ENCODE data around the gene STBD1.
A peak's percentile ranks its signal among the peaks of the same experiment; 100 is the strongest.
"Not testable (repeated sequence)": the region's sequence is repeated elsewhere in the genome, so short reads cannot be mapped to it uniquely, and the experiment has no call there.

The STBD1 gene

GRCh38 chr4:76334885-76335284 lies 28.4 kb downstream of the STBD1 start:
- no peak for DNase-seq

GRCh38 chr4:76339364-76339763 lies 32.8 kb downstream of the STBD1 start:
- no peak for DNase-seq

GRCh38 chr4:76341063-76341462 lies 34.5 kb downstream of the STBD1 start:
- peak; percentile 69 for DNase-seq

- no peak for DNase-seq
Measured at GRCh38 chr4:76342191-76342590, 35.7 kb downstream of the STBD1 start.

GRCh38 chr4:76342803-76343202 lies 36.3 kb downstream of the STBD1 start:
- no peak for DNase-seq

GRCh38 chr4:76354517-76355473 lies 48.3 kb downstream of the STBD1 start:
- no peak for DNase-seq

- no peak for DNase-seq
Measured at GRCh38 chr4:76357981-76358380, 51.4 kb downstream of the STBD1 start.

GRCh38 chr4:76359881-76360466 lies 53.4 kb downstream of the STBD1 start:
- not testable (repeated sequence) for DNase-seq

All from fibroblast of upper back skin (primary cell).